Loucy (cell line): ENCODE results near the gene RAP1GAP2.
A peak's percentile ranks its signal among the peaks of the same experiment; 100 is the strongest.

Experiments
- EZH2phosphoT487 ChIP-seq: fragments of 200-600 bp; IDR thresholded peaks from 2 replicates; pipeline ENCODE4 v1.6.1; 2018; ENCODE audit warnings: antibody characterized with exemption, mild to moderate bottlenecking, moderate library complexity, borderline replicate concordance
- TF ChIP-seq, protein P1 (sequence below): fragments of 200-600 bp; sonication (generic); conservative IDR thresholded peaks from 2 replicates; pipeline ENCODE4 v1.5.1; 2014; ENCODE audit warnings: mild to moderate bottlenecking, antibody characterized with exemption, low read length

DNA sequence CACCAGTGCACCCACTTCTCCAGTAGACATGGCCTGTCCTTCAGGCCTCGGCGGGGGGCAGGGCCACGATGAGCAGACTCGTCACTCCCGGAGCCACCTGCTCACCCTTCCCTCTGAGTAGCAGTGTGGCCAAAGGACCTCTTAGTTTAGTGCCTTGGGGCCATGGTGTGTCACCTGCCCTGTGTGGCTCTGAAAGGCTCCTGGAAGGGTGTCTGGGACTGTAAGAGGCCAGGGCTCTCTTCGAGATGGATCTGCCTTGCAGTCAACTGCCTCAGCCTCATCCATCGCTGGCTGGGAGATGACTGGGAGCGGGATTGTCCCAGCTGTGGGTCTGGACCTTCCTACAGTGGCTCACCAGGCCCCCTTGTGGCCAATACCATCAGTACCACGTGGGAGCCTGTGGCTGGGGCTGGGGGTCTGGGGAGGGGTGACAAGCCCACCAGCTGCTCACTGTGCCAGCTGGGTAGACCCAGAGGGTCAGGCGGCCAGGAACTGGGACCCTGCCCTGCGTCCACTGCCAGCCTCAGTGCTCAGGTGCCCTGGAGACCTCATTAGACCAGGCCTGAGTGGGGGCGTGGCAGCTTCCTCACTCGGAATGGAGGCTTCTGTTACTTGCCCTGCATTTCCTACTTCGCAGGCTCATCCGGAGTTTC, 133.8 kb downstream of the RAP1GAP2 start:
- TF ChIP-seq, protein P1, sequence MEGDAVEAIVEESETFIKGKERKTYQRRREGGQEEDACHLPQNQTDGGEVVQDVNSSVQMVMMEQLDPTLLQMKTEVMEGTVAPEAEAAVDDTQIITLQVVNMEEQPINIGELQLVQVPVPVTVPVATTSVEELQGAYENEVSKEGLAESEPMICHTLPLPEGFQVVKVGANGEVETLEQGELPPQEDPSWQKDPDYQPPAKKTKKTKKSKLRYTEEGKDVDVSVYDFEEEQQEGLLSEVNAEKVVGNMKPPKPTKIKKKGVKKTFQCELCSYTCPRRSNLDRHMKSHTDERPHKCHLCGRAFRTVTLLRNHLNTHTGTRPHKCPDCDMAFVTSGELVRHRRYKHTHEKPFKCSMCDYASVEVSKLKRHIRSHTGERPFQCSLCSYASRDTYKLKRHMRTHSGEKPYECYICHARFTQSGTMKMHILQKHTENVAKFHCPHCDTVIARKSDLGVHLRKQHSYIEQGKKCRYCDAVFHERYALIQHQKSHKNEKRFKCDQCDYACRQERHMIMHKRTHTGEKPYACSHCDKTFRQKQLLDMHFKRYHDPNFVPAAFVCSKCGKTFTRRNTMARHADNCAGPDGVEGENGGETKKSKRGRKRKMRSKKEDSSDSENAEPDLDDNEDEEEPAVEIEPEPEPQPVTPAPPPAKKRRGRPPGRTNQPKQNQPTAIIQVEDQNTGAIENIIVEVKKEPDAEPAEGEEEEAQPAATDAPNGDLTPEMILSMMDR = peak; percentile 76
- TF ChIP-seq EZH2phosphoT487 = no peak
